SHP77 treated with DMSO at 0.1 percent for 48 hours (cell line): ENCODE results near the gene PHRF1.

Source experiments
- DNase-seq: peaks from one replicate; lab custom pipeline; 2025; lab: John Stamatoyannopoulos, UW

The PHRF1 gene

GRCh38 chr11:575313-575995, 816 bp upstream of the PHRF1 start:
- no peak for DNase-seq

GRCh38 chr11:576811-577610, 741 bp downstream of the PHRF1 start:
- DNase-seq, result no peak

- DNase-seq, result no peak
These were observed 1.3 kb downstream of the PHRF1 start for GRCh38 chr11:577611-577894.

GRCh38 chr11:578276-579035, 2.2 kb downstream of the PHRF1 start:
- no peak for DNase-seq

- no peak for DNase-seq
These were observed 3.7 kb downstream of the PHRF1 start for GRCh38 chr11:579830-580601.

- no peak for DNase-seq
These were observed 5.1 kb downstream of the PHRF1 start for GRCh38 chr11:581342-581741.

GRCh38 chr11:581752-582151, 5.5 kb downstream of the PHRF1 start:
- no peak for DNase-seq

- no peak for DNase-seq
These were observed 8.0 kb downstream of the PHRF1 start for GRCh38 chr11:584287-584686.

- DNase-seq, result no peak
These were observed 10.4 kb downstream of the PHRF1 start for GRCh38 chr11:586376-587316.

- no peak for DNase-seq
These were observed 11.3 kb downstream of the PHRF1 start for GRCh38 chr11:587546-587945.

GRCh38 chr11:587978-588380, 11.7 kb downstream of the PHRF1 start:
- DNase-seq, result no peak

- DNase-seq, result no peak
These were observed 13.5 kb downstream of the PHRF1 start for GRCh38 chr11:589798-590197.

- no peak for DNase-seq
These were observed 14.7 kb downstream of the PHRF1 start for GRCh38 chr11:590997-591396.

- DNase-seq, result no peak
These were observed 16.2 kb downstream of the PHRF1 start for GRCh38 chr11:592501-592900.

- no peak for DNase-seq
These were observed 16.6 kb downstream of the PHRF1 start for GRCh38 chr11:592918-593317.

- no peak for DNase-seq
These were observed 17.1 kb downstream of the PHRF1 start for GRCh38 chr11:593347-593746.

GRCh38 chr11:595400-595799, 19.1 kb downstream of the PHRF1 start:
- no peak for DNase-seq

- no peak for DNase-seq
These were observed 20.1 kb downstream of the PHRF1 start for GRCh38 chr11:596374-596773.

GRCh38 chr11:597166-597725, 21.0 kb downstream of the PHRF1 start:
- no peak for DNase-seq

GRCh38 chr11:598005-598680, 21.9 kb downstream of the PHRF1 start:
- DNase-seq, result no peak
